ELF-1 (cell line): ENCODE measurements around the gene ZNF350.
"Not testable (repeated sequence)": the region's sequence is repeated elsewhere in the genome, so short reads cannot be mapped to it uniquely, and the experiment has no call there.

Source experiments
- DNase-seq: peaks from one replicate; pipeline ENCODE4 v3.0.0-alpha.2; 2016; ENCODE audit warnings: low read depth, low spot score

Gene ZNF350

DNA sequence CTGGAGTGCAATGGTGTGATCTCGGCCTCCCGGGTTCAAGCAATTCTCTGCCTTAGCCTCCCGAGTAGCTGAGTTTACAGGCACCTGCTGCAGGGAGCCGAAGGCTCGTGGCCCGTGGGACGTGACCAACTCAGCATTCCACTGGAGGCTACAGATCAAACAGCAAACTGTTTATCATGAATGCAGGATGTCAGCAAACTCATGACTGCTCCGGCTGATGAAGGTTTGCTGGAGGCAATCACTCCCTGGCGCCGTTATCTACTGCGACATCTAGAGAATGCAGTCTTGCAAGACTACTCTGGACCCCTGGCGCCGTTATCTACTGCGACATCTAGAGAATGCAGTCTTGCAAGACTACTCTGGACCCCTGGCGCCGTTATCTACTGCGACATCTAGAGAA is 10.9 kb downstream of the ZNF350 start:
- not testable (repeated sequence) for DNase-seq

DNA sequence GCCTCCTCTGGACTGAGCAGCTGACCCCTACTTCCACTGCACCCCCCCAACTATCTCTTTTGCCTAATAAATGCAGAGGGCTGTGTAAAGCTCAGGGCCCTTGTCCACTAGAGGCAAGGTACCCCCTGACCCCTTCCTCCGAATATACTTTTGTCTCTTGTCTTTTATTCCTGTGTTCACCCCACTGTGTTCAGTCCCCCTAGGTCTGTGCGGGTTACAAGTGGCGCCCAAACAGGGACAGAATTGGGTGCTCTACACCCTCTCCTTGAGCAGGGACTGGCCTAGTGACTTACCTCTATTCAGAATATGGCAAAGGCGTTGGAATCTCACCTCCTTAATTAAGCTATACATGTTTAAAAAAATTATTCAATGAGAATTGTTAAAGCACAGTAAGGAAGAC is 15.0 kb downstream of the ZNF350 start:
- DNase-seq, result no peak

DNA sequence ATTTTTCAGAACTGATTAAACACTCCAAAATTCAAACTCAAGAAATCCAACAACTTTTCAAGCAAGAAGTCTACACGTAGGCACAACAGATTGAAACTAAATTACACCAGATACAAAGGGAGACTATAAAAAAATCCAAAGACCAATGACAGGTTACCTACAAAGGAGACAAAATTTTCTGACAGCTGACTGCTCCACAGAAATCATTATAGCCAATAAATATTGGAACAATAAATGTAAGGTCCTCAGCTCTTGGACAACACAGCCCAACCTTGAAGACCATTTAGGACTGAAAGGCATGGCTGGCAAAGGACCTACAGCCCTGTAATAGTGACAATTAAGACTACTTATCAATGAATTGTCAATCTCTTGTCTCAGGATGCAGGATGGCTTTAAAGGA is 15.9 kb downstream of the ZNF350 start:
- DNase-seq, result no peak

DNA sequence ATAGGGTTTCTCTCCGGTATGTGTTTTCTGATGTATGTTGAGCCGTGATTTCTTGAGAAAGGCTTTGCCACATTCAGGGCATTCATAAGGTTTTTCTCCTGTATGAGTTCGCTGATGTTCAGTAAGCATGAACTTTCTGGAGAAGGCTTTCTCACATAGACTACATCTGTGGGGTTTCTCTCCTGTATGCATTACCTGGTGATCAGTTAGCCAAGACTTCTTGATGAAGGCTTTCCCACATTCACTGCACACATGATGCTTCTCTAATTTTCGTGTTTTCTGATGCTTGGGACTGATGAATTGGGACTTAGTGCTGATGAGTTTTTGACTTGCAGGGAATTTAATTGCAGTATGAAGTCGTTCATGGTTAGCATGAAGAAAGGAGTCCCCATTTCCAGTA is 21.1 kb downstream of the ZNF350 start:
- DNase-seq, result no peak

DNA sequence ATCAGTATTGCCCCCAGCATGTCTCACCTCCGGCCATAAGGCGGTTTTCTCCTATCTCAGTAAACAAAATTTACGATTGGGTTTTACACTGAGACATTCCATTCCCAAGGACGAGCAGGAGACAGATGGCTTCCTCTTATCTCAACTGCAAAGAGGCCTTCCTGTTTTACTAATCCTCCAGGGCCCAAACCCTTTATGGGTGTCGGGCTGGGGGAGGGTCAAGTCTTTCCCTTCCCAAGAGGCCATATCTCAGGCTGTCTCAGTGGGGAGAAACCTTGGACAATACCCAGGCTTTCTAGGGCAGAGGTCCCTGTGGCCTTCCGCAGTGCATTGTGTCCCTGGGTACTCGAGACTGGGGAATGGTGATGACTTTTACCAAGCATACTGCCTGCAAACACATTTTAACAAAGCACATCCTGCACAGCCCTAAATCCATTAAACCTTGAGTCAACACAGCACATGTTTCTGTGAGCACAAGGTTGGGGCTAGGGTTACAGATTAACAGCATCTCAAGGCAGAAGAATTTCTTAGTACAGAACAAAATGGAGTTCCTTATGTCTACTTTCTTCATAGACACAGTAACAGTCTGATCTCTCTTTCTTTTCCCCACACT is 25.9 kb downstream of the ZNF350 start:
- peak; percentile 77 for DNase-seq

DNA sequence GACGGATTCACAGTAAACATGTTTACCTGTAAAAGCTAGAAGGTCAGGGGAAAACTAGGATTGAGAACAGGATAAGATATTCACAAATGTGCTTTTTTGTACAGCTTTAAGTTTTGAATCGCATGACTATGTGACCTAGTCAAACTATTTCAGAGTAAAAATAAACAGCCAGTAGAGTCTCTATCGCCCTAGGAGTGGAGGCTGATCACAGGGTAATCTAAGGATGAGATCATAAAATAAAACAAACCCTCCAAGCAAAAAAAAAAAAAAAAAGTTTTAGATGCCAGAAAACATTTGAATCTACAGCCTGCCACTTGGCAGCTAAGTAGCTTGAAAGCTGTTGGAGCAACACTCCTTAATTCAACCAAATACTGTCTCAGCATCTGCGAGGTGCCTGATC is 26.8 kb downstream of the ZNF350 start:
- no peak for DNase-seq

DNA sequence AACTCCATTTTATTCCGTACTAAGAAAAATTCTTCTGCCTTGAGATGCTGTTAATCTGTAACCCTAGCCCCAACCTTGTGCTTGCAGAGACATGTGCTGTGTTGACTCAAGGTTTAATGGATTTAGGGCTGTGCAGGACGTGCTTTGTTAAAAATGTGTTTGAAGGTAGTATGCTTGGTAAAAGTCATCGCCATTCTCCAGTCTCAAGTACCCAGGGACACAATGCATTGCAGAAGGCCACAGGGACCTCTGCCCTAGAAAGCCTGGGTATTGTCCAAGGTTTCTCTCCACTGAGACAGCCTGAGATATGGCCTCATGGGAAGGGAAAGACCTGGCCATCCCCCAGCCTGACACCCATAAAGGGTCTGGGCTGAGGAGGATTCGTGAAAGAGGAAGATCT is 28.8 kb downstream of the ZNF350 start:
- not testable (repeated sequence) for DNase-seq

DNA sequence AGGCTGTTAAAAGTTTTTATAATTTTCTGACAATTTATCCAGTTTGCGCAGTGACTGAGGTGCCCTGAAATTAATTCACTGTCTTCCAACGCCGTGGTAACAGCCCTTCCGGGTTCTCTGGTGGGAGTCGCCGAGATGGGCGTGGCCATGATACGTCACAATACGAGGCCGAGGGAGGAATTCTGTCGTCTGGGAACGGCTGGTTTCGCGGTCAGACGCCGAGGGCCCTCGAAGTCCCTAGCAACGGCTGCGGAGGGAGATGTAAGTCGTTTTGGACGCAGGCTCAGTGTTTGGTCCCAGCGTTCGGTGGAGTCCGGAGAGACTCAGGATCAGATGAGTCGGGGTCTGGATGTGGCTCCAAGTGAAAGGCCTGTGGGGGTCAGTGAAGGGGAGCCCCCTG is 37.7 kb downstream of the ZNF350 start:
- no peak for DNase-seq

DNA sequence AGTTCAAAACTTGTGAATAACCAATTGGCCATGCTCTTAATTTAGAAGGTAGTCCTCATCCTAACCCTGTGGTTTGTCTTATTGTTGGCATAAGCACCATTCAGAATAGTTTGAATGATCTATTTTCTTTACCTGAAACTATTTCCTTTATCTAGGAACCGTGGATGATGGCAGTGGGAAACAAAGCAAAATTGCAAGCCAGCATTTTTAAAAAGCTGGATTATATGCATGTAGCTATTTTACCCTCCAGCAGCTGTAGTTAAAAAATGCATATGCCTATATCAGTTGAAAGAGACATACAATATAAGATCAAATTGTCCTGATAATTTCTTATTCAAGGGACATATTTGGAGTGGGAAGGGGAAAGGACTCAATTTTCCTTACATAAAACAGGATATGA is 40.0 kb downstream of the ZNF350 start:
- DNase-seq, result no peak

DNA sequence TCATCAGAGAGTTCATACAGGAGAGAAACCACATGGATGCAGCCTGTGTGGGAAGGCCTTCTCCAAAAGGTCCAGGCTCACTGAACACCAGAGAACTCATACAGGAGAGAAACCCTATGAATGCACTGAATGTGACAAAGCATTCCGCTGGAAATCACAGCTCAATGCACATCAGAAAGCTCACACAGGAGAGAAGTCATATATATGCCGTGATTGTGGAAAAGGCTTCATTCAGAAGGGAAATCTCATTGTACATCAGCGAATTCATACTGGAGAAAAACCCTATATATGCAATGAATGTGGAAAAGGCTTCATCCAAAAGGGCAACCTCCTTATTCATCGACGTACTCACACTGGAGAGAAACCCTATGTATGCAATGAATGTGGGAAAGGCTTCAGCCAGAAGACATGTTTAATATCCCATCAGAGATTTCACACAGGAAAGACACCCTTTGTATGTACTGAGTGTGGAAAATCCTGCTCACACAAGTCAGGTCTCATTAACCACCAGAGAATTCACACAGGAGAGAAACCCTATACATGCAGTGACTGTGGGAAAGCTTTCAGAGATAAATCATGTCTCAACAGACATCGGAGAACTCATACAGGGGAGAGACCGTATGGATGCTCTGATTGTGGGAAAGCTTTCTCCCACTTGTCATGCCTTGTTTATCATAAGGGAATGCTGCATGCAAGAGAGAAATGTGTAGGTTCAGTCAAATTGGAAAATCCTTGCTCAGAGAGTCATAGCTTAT is 41.7 kb downstream of the ZNF350 start:
- DNase-seq, result no peak

DNA sequence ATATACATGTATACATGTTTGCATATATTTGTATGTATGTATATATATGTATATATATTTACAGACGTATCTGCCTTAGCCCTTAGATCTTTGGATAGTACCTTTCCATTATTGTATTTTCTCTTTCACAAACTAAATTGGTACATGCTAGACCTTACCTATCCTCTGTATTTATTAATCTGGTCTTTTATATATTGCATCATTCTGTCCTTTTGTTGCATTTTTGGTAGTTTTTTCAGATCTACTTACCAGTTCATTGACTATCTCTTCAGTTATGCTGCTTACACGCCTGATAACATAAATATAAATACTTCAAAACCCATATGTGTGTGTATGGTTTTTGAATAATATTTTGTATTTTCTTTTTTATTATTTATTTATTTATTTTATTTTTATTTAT is 47.7 kb downstream of the ZNF350 start:
- no peak for DNase-seq

DNA sequence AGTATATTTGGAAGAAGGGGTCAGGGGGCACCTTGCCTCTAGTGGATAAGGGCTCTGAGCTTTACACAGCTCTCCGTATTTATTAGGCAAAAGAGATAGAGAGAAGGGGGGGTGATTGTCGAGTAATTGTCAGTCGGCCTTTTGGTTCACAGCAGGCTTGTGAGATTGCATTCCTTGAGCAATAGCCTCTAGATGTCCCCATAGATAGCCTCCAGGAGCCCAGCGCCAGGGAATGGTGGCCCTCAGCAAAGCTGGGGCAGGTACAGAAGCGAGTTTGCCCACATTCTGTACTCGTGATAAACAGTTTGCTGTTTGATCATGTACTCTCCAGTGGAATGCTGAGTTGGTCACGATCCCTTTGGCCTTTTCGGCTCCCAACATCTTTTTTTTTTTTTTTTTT is 54.7 kb downstream of the ZNF350 start:
- peak; percentile 11 for DNase-seq

DNA sequence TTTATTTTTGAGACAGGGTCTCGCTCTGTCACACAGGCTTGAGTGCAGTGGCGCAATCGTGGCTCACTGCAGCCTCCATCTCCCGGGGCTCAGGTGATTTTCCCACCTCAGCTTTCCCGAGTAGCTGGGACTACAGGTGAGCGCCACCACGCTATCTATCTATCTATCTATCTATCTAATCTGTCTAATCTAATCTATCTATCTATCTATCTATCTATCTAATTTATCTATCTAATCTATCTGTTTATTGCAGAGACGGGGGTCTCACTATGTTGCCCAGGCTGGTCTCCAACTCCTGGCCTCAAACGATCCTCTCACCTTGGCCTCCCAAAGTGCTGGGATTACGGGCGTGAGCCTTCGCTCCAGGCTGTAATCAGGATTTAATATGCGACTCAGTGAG is 58.8 kb downstream of the ZNF350 start:
- DNase-seq, result no peak

DNA sequence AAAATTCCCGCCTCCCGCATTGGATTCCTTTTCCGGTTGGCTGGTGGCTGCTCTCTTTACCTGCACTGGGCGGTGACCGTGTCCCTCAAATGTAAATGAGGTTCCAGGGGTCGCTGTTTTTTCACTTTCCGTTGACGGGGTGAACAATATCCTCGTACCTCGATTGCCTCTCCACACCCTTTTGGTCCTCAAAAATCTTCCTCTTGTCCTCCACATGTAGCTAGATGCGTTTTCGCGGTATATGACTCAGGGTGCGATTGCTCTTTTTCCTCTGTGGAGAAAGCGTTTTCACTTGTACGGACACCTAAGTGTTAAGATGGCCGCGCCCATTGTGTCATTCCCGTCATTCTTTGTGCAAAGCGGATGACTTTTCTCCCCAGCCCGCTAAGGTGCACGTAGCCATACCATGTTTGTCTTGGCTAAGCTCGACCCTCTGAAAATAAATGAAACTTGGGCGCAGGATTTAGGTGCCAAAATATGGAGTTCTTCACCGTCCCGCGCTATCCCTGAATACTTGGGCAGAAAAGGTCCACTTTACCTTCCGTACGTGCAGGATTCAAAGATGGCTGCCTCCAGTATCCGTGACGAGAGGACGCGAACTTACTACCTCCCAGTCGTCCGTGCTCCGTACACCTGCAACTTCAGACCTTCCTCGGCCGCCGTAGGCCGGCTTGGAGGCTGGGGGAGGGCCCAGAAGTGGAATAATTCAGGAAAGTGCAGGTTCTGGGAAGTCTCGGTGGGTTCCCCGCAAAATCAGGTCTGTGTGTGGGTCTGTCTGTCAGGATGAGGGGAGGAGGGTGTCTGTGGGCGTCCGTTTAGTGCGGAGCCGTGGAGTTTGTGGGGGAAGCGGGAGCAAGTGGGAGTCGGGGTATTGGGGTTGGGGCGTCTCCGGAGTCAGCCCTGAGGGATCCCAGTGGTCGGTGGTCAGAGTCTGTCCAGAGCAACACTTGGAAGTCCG is 59.6 kb downstream of the ZNF350 start, which contains the start of gene ZNF613:
Gene ZNF613, plus strand, starts transcription at position 689 of the 958 bp plus-strand sequence. CDS start 8,749 bp downstream, outside the sequence.
- peak; percentile 96 for DNase-seq

DNA sequence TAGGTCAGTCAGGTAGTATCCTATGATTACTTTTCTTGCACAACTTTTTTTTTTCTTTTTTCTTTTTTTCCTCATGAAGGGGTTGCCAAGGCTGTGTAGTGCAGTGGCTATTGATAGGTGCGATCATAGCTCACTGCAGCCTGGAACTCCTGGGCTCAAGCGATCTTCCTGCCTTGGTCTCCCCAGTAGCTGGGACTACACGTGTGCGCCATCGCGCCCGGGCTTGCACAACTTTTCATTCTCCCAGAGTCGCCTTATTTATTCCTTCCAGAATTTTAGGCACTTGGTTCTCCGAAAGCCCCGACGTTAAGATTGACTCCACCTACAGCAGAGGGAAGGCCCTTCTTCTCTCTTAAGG is 60.2 kb downstream of the ZNF350 start:
- DNase-seq, result no peak

DNA sequence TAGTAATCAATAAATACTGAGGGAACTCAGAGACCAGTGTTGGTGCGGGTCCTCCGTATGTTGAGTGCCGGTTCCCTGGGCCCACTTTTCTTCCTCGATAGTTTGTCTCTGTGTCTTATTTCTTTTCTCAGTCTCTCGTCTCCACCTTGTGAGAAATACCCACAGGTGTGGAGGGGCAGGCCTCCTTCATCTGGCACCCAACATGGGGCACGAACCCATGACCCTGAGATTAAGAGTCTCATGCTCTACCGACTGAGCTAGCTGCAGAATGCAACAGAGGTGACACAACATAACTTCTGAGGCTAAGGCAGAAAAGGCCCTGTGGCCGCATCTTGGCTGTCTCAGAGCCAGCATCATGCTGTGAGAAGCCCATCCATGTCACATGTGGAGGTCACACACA is 64.7 kb downstream of the ZNF350 start:
- DNase-seq, result no peak

DNA sequence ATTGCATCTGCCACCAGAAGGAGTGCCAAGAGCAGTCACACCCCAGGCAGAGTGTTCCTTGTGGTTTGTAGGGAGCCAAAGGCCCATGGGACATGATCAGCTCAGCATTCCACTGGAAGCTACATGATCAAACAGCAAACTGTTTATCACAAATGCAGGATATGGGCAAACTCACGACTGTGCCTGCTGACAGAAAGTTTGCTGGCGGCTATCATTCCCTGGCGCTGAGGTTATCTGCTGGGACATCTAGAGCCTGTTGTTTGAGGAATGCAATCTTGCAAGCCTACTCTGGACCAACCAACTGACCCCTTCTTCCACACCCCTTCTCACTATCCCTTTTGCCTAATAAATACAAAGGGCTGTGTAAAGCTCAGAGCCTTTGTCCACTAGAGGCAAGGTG is 67.0 kb downstream of the ZNF350 start:
- no peak for DNase-seq

DNA sequence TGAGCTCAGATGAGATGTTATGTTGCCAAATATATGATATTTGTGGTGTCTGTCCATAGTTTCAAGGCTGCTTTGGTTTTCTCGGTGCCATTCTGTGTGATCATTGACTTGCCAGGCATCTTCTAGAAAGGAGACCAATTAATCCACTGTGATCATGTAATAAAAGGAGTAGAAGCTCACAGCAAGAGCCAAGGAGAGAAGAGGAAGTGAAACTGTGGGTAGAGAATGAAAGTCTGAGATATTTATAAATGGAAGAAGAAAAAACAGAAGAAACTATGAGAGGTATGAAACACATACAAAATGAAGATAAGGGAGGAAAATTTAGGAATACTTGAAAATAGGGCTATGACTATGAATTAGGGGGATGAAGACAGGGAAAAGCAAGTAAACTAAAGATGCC is 70.5 kb downstream of the ZNF350 start:
- DNase-seq, result no peak

DNA sequence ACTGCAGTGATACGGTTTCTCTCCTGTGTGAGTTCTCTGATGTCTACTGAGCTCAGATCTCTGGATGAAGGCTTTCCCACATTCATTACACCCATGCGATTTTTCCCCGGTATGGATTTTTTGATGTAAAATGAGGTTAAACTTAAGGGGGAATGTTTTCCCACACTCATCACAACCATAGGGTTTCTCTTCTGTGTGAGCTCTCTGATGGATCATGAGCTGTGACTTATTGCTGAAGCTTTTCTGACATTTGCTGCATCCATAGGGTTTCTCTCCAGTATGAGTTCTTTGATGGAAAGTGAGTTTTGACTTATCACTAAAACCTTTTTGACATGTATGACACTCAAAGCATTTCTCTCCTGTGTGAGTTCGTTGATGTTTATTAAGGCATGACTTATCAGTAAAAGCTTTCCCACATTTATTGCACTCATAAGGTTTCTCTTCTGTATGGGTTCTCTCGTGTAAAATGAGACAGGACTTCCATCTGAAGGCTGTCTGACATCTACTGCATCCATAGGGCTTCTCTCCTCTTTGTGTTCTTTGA is 71.2 kb downstream of the ZNF350 start:
- no peak for DNase-seq
